ENCODE measurements around the gene SH3PXD2A. TPM values are rescaled to one million over a fixed set of nuclear protein-coding genes. Genes with fewer than 3 reads are reported as not detected.

Gene SH3PXD2A
- total RNA-seq, 1 donor from 2014 or later = 36.8 TPM

DNA sequence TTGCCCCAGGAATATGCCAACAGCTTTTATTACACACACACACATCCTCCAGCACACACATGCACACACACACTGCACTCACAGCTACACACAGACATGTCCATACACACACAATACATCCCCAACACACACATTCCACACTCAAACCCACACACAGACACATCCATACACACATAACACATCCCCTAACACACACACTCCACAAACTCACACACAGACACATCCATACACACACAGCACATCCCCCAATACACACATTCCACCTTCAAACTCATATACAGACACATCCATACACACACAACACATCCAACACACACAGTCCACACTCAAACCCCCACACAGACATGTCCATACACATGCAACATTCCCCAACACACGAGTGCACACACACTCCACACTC, 19.1 kb downstream of the SH3PXD2A start:
- Mint-ChIP-seq H3K27ac (no peak overlapping the region), H3K9me3 (no peaks in the 10 kb centered on the region), H3K4me3 (no peak overlapping the region), H3K27me3 (ENCODE audit: low read depth) (no peaks in the 10 kb centered on the region), H3K4me1 (peaks cover 44% of the 10 kb centered on the region), H3K36me3 (no peaks in the 10 kb centered on the region)
- TF ChIP-seq CTCF (IDR thresholded peaks at IDR 0.05; ENCODE audit: unreplicated experiment) = no peak
- no peak for DNase-seq (ENCODE audit: low spot score in 2 of 2, unreplicated experiment in 2 of 2)

- peaks cover 42% of the 10 kb centered on the region for H3K4me1 Mint-ChIP-seq
- H3K27ac Mint-ChIP-seq = peak overlapping the region; percentile 44
- H3K4me3 Mint-ChIP-seq = no peak overlapping the region
- TF ChIP-seq CTCF (IDR thresholded peaks at IDR 0.05; ENCODE audit: unreplicated experiment) = no peak
- no peaks in the 10 kb centered on the region for H3K9me3 Mint-ChIP-seq
- no peaks in the 10 kb centered on the region for H3K36me3 Mint-ChIP-seq
- no peaks in the 10 kb centered on the region for H3K27me3 Mint-ChIP-seq (ENCODE audit: low read depth)
- DNase-seq (ENCODE audit: low spot score in 2 of 2, unreplicated experiment in 2 of 2) = no peak
Measured at GRCh38 chr10:103835096-103836050, 20.0 kb downstream of the SH3PXD2A start.

- TF ChIP-seq CTCF (IDR thresholded peaks at IDR 0.05; ENCODE audit: unreplicated experiment) = no peak
- no peak for DNase-seq (ENCODE audit: low spot score in 2 of 2, unreplicated experiment in 2 of 2)
- Mint-ChIP-seq H3K4me1 (peaks cover 44% of the 10 kb centered on the region), H3K4me3 (no peak overlapping the region), H3K27me3 (ENCODE audit: low read depth) (no peaks in the 10 kb centered on the region), H3K36me3 (no peaks in the 10 kb centered on the region), H3K9me3 (no peaks in the 10 kb centered on the region), H3K27ac (no peak overlapping the region)
Measured at GRCh38 chr10:103834436-103835095, 20.8 kb downstream of the SH3PXD2A start.

GRCh38 chr10:103833731-103834365, 21.5 kb downstream of the SH3PXD2A start:
- H3K36me3 Mint-ChIP-seq = no peaks in the 10 kb centered on the region
- no peaks in the 10 kb centered on the region for H3K9me3 Mint-ChIP-seq
- H3K27ac Mint-ChIP-seq = no peak overlapping the region
- no peak for DNase-seq (ENCODE audit: low spot score in 2 of 2, unreplicated experiment in 2 of 2)
- TF ChIP-seq CTCF (IDR thresholded peaks at IDR 0.05; ENCODE audit: unreplicated experiment) = no peak
- H3K4me3 Mint-ChIP-seq = no peak overlapping the region
- no peaks in the 10 kb centered on the region for H3K27me3 Mint-ChIP-seq (ENCODE audit: low read depth)
- peaks cover 48% of the 10 kb centered on the region for H3K4me1 Mint-ChIP-seq

DNA sequence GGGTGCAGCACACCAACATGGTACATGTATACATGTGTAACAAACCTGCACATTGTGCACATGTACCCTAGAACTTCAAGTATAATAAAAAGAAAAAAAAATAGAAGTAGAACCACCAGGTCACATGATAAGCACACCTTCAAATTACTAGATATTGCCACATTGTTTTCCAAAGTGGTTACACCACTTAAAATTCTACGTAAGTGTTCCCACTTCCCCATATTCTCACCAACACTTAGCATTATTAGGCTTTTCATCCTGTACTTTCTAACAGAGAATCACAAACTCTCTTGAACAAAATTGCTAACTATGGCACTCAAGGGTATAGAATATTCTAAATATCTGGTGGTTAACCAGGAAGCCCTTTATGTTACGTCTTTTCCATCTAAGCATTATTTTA, 22.6 kb downstream of the SH3PXD2A start:
- Mint-ChIP-seq H3K27me3 (ENCODE audit: low read depth) (no peaks in the 10 kb centered on the region), H3K9me3 (no peaks in the 10 kb centered on the region), H3K4me1 (peaks cover 50% of the 10 kb centered on the region), H3K36me3 (no peaks in the 10 kb centered on the region), H3K4me3 (no peak overlapping the region), H3K27ac (no peak overlapping the region)
- no peak for TF ChIP-seq CTCF (IDR thresholded peaks at IDR 0.05; ENCODE audit: unreplicated experiment)
- DNase-seq (ENCODE audit: low spot score in 2 of 2, unreplicated experiment in 2 of 2) = no peak

Measured in mesothelial cell of epicardium (in vitro differentiated cells).